HG02973 (cell line): ENCODE data around the gene LIX1.
A peak's percentile ranks its signal among the peaks of the same experiment; 100 is the strongest.
"Not testable (repeated sequence)": the region's sequence is repeated elsewhere in the genome, so short reads cannot be mapped to it uniquely, and the experiment has no call there.

Experiments
- ATAC-seq: cut with Tn5 transposase; IDR thresholded peaks from one replicate; pipeline ENCODE4 v1.9.1; 2021; ENCODE audit warnings: moderate library complexity; ENCODE audit not compliant: unreplicated experiment

Gene LIX1

DNA sequence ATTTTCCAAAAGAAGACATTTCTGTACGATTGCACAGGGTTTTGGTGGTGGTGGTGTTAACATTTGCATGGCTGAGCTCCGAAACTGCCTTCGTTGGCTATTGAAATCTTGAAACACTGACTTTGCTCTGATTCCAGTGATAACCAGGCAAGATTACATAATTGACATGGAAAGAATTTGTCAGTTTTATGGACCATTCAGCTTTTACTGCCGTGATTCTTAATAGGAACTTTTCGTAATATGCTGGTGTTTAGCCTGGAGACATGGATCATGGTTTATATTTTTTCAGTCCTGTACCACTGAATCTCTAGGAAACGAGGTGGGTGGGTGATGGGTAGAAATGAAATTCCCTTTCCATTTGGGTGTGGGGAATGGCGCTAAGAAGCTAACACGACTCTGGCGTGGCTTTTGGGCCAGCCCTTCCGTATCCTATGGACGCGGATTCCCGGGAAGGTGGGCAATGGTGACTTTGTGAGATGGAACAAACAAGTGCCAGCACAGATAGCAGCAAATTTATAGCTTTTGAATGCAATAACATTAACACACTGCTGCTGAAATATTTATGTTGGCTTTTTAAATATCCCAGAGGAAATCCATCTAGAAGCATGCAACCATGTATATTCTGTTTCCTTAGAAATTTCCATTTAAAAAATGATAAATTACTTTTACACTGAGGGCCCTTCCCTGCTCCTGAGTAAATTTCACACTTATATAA lies 36.8 kb downstream of the LIX1 start:
- no peak for ATAC-seq

DNA sequence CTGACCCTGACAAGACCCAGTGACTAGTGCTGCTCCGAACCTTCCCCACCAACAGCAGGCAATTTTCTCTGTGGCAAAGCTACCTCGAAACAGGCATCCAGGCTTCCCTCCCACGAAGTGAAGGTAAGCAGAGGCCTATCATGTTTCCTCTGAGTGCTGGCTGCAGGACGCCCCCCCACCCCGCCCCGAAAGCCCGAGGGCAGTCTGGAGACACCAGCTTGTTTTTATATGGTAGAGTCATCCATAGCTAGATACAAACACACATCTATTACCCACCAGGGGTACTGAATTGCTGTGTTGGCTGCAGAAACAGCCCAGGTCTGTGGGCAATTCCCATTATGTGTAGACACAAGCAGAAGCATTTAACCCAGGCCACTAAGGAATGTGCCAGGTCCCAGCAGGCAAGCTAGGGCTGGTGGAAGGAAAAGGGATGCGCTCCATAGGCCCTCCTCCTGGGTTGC lies 40.4 kb downstream of the LIX1 start:
- ATAC-seq: no peak

DNA sequence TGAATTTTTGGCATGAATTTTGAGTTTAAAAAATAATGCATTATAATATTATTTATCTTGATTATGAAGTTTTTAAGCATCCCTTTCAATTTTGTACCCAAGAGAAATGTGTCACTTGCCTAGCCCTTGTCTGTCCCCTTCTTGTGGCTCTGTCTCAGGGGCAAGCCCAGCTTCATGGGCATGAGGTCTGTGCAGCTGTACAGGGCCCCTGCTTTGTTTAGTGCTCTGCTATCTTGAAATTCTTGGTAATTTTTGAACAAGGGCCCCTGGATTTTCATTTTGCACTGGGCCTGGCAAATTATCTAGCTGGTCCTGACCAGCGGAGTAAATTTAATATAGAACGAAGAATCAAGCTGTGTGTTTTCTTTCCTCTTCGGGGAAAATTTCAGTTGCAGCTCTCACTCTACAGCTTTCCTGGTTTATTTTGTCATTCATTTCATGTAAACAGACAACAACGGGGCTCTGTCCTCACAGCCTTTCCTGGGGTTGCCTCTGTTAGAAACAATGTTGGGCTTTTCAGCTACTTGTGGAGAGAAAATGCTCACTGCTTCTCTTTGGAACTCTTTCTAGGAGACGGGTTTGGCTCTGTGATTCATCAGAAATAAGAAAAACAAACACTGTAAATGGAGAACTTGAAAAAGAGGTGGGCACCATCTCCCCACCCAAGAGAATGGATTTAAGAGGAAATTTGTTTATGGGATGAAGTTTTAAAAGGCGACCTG lies 41.1 kb downstream of the LIX1 start:
- no peak for ATAC-seq

DNA sequence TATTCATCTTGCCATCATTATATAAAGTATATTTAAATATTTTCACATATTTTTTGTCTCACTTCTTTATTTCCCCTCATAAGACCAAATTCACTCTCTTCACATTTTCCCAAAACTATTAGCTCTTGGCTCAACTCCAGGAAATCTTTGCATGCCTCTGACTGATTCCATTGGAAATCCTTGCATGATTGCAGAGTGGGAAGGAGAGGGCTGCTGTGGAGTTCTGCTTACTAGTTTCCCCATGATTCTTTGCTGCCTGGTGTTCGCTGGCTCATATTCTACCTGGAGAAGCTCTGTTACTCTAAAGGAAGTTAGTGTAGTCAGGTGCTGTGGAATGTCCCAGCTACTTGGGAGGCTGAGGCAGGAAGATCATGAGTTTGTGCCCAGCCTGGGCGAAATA lies 41.9 kb downstream of the LIX1 start:
- ATAC-seq: no peak

DNA sequence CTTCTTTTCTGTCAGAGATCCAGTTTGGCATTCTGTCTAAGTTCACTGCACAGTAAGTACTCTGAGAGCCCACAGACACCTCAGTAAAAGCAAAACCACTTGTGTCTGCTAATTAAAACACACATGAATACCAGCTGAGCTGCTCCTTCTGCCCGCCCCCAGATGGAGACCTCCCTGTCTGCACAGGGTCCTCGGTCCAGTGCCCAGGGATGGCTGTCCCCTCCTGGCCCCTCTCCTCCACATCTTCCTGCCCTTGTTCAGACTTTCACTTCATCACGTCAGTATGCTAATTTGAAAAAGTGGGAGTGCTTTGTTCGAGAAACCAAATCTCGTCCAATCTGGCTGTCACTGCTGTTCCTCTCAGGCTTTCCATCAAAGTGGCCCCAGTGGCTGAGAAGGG lies 43.5 kb downstream of the LIX1 start:
- no peak for ATAC-seq

DNA sequence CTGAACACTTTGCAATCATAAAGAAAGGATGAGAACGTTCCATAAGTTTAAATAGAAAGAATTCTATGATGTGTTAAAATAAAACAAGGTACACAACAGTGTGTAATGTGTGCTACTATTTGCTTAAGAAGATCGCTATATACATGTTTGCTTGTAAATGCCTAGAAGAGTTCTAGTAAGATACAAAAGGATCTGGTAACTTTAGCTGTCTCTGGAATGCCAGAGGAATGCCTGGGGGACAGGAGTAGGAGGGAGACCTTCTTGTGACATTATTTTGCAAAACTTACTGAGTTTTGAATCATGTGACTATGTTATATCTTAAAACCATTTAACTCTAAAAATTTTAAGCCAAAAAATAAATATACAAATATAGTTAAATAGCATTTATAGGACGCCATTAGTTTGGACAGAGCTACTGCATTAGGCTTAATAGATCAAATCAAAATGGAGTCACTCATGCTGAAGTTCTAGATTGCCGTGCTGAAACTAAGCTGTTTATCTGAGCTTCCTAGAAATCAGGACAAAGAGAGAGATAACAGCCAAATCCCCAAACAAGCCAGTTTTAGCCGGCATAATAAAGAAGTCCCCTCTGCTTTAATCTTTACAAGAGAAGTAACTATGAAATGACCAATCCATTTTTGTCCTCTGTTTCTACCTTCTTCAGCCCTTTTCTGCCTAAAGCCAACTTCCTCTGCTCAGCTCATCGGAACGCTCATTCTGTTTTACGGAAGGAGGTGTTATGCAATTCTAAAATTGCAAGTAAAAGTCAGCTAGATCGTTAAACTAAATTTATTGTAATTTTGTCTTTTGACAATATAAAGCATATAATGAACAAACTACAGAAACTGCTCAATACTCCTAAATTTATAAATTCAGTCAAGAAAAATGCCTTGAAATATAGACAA lies 44.8 kb downstream of the LIX1 start:
- no peak for ATAC-seq

DNA sequence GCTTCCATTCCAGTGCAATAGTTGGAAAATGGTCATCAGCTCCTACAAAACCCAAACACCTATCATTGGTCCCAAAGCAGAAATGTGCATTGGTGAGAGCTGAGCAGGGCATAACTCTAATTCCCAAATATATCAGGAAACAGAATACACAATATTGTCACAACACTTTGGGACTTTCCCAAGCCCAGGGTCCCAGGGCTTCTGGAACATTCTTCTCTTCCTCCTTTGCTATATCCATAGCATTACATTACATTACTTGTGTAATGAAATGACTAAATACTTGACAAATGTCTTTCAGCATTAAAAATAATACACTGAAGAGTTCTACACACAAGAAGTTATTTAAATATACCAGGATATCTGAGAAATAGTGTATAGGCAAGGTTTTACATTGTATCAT lies 45.6 kb downstream of the LIX1 start:
- no peak for ATAC-seq

DNA sequence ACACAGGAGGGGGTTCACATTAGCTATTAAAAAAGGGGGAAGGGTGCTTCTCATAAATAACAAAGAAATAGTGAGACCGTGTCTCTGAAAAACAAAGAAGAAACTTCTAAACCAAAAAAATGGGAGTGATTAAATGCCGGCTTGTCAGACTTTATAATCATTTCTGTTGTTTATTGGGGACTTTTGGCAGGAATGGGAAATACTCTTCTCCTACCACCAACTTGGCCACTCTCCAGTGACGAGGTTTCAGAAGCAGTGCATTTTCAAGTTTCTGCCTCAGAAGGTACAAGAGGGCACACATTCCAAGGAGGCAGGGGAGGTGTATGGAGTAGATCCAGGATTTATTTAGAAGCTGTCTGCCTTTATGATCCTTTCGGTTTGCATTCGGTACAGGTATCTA lies 46.2 kb downstream of the LIX1 start:
- no peak for ATAC-seq

DNA sequence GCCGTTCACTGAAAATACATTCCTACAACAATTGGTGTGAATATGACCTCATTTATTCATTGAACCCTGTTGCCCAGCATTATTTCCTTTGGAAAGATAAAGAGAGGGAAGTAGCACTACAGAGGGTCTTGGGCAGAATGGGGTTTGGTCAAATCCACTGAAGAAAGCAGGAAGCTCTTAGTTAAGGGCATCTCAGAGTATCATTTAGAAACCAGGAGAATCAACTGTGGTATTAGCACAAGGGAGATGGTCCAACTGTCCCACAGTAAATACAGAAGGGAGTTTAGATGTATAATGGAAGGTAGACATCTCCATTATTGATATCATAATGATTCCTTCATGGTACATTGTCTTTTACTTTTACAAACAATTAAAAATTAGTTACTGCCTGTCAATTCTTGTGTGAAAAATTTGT lies 47.1 kb downstream of the LIX1 start:
- ATAC-seq: peak; percentile 35

DNA sequence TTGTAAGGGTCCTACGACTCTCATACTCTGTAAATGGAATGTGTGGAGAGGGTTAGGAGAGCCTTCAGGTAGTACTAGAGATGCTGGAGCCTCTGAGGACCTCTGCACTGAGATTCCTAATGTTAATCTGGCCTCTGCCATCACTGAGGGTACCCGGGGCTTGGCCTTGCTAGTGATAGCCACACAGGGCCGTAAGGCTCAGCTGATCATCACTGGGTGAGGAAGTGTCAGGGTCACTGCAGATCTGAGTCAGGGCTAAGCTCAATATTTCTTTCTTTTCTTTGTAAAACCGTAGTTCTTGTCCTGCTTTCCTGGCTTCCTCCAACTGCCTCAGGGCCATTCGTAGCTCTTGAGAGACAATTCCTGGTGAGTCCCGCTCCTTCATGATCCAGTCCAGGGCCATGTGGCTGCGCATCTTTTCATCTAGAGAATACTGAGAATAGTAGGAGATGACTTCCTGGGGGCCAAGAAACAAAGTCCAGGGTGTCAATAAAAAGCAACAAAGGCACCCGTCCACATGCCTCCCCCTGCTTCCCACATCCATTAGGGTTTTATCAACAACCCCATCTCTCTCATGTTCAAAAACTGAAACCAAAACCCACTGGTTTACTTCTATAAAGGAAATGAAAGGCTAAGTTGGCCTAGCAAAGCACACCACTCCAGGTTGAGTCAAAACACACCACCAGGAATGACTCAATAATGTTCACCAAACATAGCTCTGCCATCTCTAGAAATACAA lies 47.7 kb downstream of the LIX1 start:
- peak; percentile 100 for ATAC-seq

DNA sequence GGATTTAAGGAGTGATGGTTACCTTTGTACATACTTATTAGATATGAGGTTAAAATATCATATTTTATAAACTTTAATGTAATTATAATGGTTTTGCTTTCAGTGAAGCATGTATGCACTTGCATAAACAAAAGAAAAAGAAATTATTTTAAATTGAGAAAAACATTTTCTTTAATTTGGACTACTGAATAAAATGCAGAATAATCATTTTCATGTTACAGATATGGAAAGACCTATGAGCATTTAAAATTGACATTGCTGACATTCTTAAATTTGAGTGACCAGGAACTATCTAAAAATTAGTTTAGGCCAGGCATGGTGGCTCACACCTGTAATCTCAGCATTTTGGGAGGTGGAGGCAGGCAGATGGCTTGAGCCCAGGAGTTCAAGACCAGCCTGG lies 49.2 kb downstream of the LIX1 start:
- ATAC-seq: no peak

DNA sequence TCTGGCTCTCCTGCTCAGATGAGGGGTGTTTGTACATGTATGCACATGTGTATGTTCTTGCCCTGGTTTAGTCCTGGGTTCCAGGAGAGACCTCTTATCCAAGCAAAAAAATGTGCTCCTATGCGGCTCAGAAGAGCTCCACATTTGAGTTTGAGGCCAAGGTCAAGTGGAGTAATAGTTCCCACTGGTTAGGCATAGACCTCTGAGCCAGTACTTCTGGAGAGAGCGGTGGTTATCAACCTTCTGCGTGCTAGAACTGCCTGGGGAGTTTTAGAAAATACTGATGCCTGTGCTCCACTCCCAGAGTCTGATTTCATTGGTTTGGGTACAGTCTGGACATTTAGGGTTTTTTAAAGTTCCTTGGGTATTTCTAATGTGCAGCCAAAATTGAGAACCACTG lies 51.5 kb downstream of the LIX1 start:
- no peak for ATAC-seq

DNA sequence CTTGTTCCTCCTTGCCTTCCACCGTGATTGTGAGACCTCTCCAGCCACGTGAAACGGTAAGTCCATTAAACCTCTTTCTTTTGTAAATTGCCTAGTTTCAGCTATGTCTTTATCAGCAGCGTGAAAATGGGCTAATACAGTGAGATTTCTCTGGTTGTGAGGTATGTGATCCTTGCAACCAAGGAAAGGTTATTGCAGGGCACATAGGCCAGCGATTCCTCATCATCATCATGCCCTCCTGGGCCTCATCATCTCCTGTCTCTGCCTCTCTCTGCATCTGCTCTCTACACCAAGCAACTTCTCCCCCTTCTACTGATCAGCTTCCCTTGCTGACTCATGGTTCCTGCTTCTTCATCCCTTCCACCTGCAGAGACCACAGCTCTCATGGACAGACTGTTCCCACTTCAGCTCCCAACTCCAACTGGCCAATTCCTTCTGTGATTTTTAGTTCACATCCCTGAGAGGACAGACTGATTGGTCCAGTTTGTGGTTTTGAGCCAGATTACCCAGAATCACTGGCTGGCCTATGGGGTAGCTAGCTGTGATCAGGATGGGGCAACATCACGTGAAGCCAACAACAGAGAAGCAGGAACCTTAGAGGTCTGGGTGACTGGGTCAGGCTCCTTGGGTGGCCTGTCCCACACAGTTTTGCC lies 53.1 kb downstream of the LIX1 start:
- ATAC-seq: no peak

DNA sequence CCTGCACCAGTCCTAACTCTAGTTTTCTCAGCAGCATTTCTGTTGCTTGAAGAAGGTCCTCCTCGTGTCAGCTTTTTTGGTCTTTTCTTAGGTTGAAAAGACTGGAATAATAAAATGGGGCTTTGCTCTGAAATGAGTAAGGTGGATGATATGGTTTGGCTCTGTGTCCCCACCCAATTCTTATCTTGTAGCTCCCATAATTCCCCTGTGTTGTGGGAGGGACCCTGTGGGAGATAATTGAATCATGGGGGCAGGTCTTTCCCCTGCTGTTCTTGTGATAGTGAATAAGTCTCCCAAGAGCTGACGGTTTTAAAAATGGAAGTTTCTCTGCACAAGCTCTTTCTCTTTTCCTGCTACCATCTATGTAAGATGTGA lies 53.6 kb downstream of the LIX1 start:
- ATAC-seq: no peak

DNA sequence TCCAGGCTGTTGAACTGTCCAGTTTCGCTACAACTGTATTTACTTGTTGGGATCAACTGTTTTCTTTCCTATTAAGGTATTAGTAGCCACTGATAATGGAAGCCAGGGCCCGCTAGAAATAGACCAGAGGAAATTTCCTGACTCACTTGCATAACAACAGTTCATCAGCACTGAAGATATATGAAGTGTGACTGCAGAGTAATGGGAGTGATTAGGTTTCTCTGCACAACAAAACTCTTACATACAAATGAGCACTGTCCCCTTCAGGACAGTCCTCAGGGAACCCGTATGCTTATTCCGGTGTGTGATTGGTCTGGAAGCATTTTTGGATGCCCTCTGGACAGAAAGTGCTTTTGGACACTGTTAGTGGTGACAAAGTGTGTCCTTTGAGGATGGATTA lies 55.3 kb downstream of the LIX1 start:
- ATAC-seq: no peak

DNA sequence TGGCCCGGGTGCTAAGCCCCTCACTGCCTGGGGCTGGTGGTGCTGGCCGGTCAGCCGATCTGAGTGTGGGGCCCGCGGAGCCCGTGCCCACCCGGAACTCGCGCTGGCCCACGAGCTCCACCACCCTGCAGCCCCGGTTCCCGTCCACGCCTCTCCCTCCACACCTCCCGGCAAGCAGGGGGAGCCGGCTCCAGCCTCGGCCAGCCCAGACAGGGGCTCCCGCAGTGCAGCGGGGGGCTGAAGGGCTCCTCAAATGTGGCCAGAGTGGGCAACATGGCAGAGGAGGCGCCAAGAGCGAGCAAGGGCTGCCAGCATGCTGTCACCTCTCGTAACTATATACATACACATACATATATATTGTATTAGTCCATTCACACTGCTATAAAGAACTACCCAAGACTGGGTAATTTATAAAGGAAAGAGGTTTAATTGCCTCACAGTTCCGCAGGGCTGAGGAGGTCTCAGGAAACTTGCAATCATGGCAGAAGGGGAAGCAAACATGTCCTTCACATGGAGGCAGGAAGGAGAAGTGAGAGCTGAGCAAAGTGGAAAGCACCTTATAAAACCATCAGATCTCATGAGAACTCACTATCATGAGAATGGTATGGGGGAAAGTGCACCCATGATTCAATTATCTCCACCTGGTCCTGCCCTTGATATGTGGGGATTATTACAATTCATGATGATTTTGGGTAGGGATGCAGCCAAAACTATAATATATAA lies 56.8 kb downstream of the LIX1 start:
- no peak for ATAC-seq

DNA sequence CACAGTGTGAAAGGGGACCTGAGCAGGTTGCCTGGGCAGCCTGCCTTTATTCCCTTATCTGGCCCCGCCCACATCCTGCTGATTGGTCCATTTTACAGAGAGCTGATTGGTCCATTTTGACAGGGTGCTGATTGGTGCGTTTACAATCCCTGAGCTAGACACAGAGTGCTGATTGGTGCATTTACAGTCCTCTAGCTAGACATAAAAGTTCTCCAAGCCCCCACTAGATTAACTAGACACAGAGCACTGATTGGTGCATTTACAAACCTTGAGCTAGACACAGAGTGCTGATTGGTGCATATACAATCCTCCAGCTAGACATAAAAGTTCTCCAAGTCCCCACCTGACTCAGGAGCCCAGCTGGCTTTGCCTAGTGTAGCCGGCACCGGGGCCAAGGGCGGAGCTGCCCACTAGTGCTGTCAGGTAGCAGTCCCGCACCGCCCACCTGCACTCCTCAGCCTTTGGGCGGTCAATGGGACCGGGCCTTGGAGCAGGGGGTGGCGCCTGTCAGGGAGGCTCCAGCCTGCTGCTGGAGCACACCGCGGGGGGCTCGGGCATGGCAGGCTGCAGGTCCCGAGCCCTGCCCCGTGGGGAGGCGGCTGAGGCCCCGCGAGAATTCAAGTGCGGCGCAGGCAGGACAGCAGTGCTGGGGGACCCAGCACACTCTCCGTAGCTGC lies 57.5 kb downstream of the LIX1 start:
- not testable (repeated sequence) for ATAC-seq

DNA sequence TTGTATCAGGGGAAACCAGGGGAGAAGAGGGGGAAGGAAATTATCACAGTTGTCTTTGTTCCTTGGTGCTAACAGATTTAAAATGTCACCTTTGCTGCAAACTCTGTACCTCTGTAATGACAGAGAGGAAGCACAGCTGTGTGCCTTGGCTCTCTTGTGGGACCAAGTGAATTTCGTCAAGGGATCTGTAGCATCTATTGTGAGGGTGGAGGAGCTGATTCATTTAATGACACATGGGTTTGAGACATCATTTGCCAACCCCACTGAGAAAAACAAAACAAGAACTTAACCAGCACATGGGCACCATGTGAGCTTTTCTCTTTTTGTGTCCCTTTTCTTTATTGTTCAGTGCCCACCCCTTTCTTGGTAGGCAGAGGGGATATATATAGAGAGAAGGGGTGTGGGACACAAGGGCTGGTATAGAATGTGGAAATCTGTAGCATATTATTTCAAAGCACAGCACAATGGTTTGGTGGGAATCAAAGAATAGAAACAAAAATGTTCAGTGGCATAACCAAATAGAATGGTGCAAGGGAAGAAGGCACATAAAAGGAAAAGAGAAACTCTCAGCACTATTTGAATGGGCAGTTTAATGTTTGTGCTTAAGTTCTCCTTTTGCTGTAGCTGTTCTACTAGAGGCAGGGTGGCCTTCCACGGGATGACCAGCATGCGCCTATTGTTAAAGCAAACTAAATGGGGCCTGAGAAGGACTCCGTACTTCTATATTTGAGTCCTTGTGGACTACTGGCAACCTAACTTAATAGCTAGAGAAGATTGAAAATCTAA lies 63.3 kb downstream of the LIX1 start:
- no peak for ATAC-seq
